ENCODE measurements around the gene TMPRSS9. TPM values are rescaled to one million over a fixed set of nuclear protein-coding genes. Genes with fewer than 3 reads are reported as not detected.

TMPRSS9 gene
- total RNA-seq, 1 experiment from 2014 or later = 0.66 TPM

GRCh38 chr19:2385053-2385721 lies 25.1 kb downstream of the TMPRSS9 start:
- Histone ChIP-seq H3K4me3 (ENCODE audit: low read depth, low read length) (no peak overlapping the region), H3K27me3 (replicated peaks; ENCODE audit: control insufficient read depth, insufficient read depth, low read length) (no peaks in the 10 kb centered on the region), H3K4me1 (peaks cover 5% of the 10 kb centered on the region; the same call in 1 of the 2 replicates), H3K9me3 (no peaks in the 10 kb centered on the region), H3K36me3 (ENCODE audit: control insufficient read depth, insufficient read depth, low read length) (no peaks in the 10 kb centered on the region)
- intact Hi-C loops (cut with micrococcal nuclease; ENCODE audit: unreplicated experiment) = loop anchor here (5.0 kb wide), 1 partner anchor 108 kb away; no protein-coding TSS in a partner anchor
- peaks cover 5% of the 10 kb centered on the region for H3K36me3 Mint-ChIP-seq (ENCODE audit: insufficient read depth, unreplicated experiment)
- H3K27ac Mint-ChIP-seq (ENCODE audit: unreplicated experiment) = peak overlapping the region; percentile 73
- peaks cover 5% of the 10 kb centered on the region for H3K4me1 Mint-ChIP-seq (ENCODE audit: low read depth, unreplicated experiment)
- no peak overlapping the region for H3K4me3 Mint-ChIP-seq (ENCODE audit: unreplicated experiment)
- ChIA-PET CTCF (interaction anchor here (0.6 to 0.7 kb wide), 2 partner anchors 100 to 977 kb away, joined by 3 read pairs; no protein-coding TSS in a partner anchor), POLR2A (interaction anchor here (0.6 kb wide), 1 partner anchor 9 kb away, joined by 3 read pairs; no protein-coding TSS in a partner anchor)
- DNase-seq = peak; percentile 67 to 88
- BruUV-seq (replicated peaks) = no TSS peak
- no peak for TF ChIP-seq CTCF (IDR thresholded peaks at IDR 0.05; ENCODE audit: insufficient read depth in 1 of 2, low read depth in 1 of 2, low read length in 1 of 2, severe bottlenecking in 1 of 2, unreplicated experiment in 1 of 2)
- no peaks in the 10 kb centered on the region for H3K27me3 Mint-ChIP-seq (ENCODE audit: insufficient read depth, unreplicated experiment)
- H3K9me3 Mint-ChIP-seq (ENCODE audit: unreplicated experiment) = no peaks in the 10 kb centered on the region

GRCh38 chr19:2387367-2388288 lies 27.6 kb downstream of the TMPRSS9 start:
- DNase-seq = no peak
- Histone ChIP-seq H3K4me3 (ENCODE audit: low read depth, low read length) (no peak overlapping the region), H3K9me3 (no peaks in the 10 kb centered on the region), H3K4me1 (peaks cover 5% of the 10 kb centered on the region; the same call in 1 of the 2 replicates), H3K36me3 (ENCODE audit: control insufficient read depth, insufficient read depth, low read length) (no peaks in the 10 kb centered on the region), H3K27me3 (replicated peaks; ENCODE audit: control insufficient read depth, insufficient read depth, low read length) (no peaks in the 10 kb centered on the region)
- Mint-ChIP-seq H3K4me3 (ENCODE audit: unreplicated experiment) (no peak overlapping the region), H3K27ac (ENCODE audit: unreplicated experiment) (peak overlapping the region; percentile 40), H3K9me3 (ENCODE audit: unreplicated experiment) (no peaks in the 10 kb centered on the region), H3K36me3 (ENCODE audit: insufficient read depth, unreplicated experiment) (peaks cover 5% of the 10 kb centered on the region), H3K4me1 (ENCODE audit: low read depth, unreplicated experiment) (peaks cover 11% of the 10 kb centered on the region), H3K27me3 (ENCODE audit: insufficient read depth, unreplicated experiment) (no peaks in the 10 kb centered on the region)
- no TSS peak for BruUV-seq (replicated peaks)
- intact Hi-C loops (cut with micrococcal nuclease; ENCODE audit: unreplicated experiment) = loop anchor here (5.0 kb wide), 1 partner anchor 110 kb away; no protein-coding TSS in a partner anchor
- no peak for TF ChIP-seq CTCF (IDR thresholded peaks at IDR 0.05; ENCODE audit: insufficient read depth in 1 of 2, low read depth in 1 of 2, low read length in 1 of 2, severe bottlenecking in 1 of 2, unreplicated experiment in 1 of 2)
- ChIA-PET POLR2A (no interaction called here), CTCF (interaction anchor here (0.6 kb wide), 1 partner anchor 249 kb away, joined by 8 read pairs; no protein-coding TSS in a partner anchor)

GRCh38 chr19:2389594-2389993 lies 29.5 kb downstream of the TMPRSS9 start:
- H3K36me3 ChIP-seq (ENCODE audit: control insufficient read depth, insufficient read depth, low read length) = no peaks in the 10 kb centered on the region
- H3K4me1 Mint-ChIP-seq (ENCODE audit: low read depth, unreplicated experiment) = peaks cover 11% of the 10 kb centered on the region
- peaks cover 5% of the 10 kb centered on the region for H3K36me3 Mint-ChIP-seq (ENCODE audit: insufficient read depth, unreplicated experiment)
- BruUV-seq (replicated peaks) = no TSS peak
- no peak overlapping the region for H3K4me3 Mint-ChIP-seq (ENCODE audit: unreplicated experiment)
- H3K27ac Mint-ChIP-seq (ENCODE audit: unreplicated experiment) = no peak overlapping the region
- TF ChIP-seq CTCF (IDR thresholded peaks at IDR 0.05; ENCODE audit: insufficient read depth in 1 of 2, low read depth in 1 of 2, low read length in 1 of 2, severe bottlenecking in 1 of 2, unreplicated experiment in 1 of 2) = no peak
- no peak overlapping the region for H3K4me3 ChIP-seq (ENCODE audit: low read depth, low read length)
- no peaks in the 10 kb centered on the region for H3K27me3 Mint-ChIP-seq (ENCODE audit: insufficient read depth, unreplicated experiment)
- ChIA-PET POLR2A (no interaction called here), CTCF (interaction anchor here (0.7 to 0.9 kb wide), 2 partner anchors 72 to 222 kb away, joined by 5 read pairs; no protein-coding TSS in a partner anchor)
- peaks cover 11% of the 10 kb centered on the region for H3K4me1 ChIP-seq
- H3K9me3 ChIP-seq = no peaks in the 10 kb centered on the region
- DNase-seq = no peak
- H3K27me3 ChIP-seq (replicated peaks; ENCODE audit: control insufficient read depth, insufficient read depth, low read length) = no peaks in the 10 kb centered on the region
- H3K9me3 Mint-ChIP-seq (ENCODE audit: unreplicated experiment) = no peaks in the 10 kb centered on the region
- intact Hi-C loops (cut with micrococcal nuclease; ENCODE audit: unreplicated experiment) = loop anchor here (5.0 kb wide), 1 partner anchor 112 kb away; no protein-coding TSS in a partner anchor

All from Caco-2 (cell line).